GM18505 (cell line): Measurements from ENCODE around the gene FCGR2B.
"Not testable (repeated sequence)": the region's sequence is repeated elsewhere in the genome, so short reads cannot be mapped to it uniquely, and the experiment has no call there.

Source experiments
- ATAC-seq: cut with Tn5 transposase; IDR thresholded peaks from one replicate; pipeline ENCODE4 v1.9.1; 2021; ENCODE audit not compliant: unreplicated experiment
- POLR2A ChIP-seq: IDR thresholded peaks from 4 replicates; pipeline ENCODE4 v1.6.1; 2011; ENCODE audit warnings: borderline replicate concordance; ENCODE audit not compliant: insufficient read depth, insufficient read length; ENCODE audit errors: extremely low read depth

Gene FCGR2B

DNA sequence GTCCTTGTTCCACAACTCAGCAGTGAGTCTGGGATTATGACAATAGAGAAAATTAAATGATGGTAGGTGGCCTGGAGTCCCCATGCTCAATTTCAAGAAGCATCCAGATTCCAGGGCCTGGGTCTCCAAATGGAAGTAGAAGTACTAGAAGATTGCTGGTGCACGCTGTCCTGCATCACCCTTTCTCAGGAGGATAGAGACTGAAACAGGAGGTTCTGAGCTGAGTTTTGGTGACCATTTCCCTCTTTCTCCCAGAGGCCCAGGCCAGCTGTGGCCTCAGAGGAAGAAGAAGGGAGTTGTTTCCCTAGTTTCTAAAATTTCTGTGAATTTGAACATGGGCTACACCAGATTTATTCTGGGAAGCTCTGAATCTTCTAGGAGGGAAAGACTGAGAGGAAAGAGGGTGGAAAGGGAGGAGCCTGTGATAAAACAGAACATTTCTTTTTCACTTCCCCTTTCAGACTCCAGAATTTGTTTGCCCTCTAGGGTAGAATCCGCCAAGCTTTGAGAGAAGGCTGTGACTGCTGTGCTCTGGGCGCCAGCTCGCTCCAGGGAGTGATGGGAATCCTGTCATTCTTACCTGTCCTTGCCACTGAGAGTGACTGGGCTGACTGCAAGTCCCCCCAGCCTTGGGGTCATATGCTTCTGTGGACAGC, at the start of gene FCGR2B:
Gene FCGR2B (plus strand): TSS at position 460 of the 656 bp plus-strand sequence. CDS start 99 bp downstream, at position 559.
- peak; percentile 65 for ATAC-seq

DNA sequence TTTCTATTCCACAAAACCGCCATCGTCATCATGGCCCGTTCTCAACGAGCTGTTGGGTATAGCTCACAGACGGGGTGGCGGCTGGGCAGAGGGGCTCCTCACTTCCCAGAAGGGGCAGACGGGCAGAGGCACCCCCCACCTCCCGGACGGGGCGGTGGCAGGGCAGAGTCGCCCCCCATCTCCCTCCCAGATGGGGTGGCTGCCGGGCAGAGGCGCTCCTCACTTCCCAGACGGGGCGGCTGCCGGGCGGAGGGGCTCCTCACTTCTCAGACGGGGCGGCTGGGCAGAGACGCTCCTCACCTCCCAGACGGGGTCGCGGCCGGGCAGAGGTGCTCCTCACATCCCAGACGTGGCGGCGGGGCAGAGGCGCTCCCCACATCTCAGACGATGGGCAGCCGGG, 46.5 kb upstream of the FCGR2B start:
- ATAC-seq = not testable (repeated sequence)

DNA sequence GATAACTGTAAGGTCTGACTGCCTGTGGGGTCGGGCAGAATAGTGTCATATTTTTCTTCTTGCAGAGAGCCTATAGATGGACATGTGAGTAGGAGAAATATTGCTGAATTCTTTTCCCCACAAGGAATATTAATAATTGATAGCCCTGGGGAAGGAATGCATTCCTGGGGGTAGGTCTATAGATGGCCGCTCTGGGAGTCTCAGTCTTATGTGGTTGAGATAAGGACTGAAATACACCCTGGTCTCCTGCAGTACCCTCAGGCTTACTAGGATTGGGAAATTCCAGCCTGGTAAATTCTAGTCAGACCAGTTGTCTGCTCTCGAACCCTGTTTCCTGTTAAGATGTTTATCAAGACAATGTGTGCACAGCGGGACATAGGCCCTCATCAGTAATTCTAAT, 44.4 kb upstream of the FCGR2B start:
- not testable (repeated sequence) for ATAC-seq

GRCh38 chr1:161620399-161620798, 42.5 kb upstream of the FCGR2B start:
- not testable (repeated sequence) for ATAC-seq

DNA sequence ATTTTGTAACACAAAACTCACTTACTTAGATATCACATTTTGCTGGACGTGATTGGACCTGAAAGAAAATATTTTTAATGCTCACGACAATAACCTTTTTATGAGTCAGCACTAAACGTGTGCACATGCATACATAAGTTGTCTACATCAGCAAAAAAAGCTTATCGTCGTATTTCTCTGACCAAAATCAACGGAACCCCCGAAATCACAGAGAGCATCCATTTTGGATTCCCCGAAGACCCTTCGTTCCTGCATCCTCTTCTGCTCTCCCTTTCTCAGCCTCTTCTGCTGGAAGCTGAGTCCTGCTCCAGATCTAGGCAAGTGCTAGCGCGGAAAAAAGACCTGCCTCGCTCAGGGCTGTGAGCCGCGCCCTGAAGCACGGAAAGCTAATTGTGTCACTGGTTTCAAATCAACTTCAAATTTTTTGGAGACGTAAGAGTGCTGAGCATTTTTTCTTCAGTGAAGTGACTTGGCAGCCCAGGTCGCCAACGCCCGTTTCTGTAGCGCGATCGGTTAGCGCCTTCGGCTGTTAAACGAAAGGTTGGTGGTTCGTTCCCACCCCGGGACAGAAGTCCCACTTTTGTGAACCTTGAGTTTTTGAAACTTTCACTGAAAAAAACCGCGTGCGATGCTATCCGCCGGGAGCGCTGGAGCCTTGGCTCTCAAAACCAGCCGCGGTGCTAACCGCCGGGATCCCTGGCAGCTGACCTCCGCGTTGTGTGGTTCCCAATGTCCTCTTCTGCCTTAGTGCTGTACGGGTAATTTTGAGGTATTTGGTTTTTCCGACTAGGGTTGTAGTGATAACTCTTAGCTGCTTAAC, 41.6 kb upstream of the FCGR2B start:
- ATAC-seq = peak; percentile 46

DNA sequence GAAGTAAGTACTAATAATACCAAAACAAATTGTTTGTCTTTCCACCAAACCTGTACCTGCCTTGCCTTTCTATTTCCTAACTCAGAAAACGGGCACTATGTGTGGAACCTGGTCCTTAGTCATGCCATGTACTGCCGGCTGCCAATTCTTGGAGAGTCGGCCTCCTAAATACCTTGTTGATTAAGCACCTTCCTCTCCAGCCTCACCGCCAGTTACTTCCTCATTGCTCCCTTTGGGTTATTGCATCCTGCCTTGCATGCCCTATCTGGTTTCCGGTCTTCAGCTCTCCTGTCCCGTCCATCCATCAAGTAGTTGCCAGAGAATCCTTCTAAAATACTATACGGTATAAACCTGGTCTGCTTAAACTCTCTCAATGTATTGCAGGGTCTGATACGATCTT, 40.9 kb upstream of the FCGR2B start:
- peak; percentile 19 for ATAC-seq

- not testable (repeated sequence) for ATAC-seq
Observed at GRCh38 chr1:161623401-161624051, 39.4 kb upstream of the FCGR2B start.

DNA sequence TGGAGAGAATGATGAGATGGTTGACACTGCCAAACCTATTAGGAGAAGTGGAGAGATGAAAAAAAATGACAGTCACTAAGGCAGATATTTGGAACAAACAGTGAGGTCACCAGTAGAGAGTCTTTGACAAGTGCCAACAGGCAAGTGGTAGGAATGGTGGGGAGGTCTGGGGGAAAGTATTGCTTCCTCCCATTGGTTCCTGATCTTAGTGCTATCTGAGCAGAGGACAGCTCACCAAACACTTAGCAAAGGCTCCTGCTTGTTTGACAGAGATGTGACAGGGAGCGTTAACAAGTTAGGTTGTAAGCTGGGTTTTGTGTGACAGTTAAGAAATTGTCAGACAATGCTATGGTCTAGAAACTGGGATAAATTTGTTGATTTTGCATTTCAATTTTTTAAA, 38.3 kb upstream of the FCGR2B start:
- not testable (repeated sequence) for ATAC-seq

DNA sequence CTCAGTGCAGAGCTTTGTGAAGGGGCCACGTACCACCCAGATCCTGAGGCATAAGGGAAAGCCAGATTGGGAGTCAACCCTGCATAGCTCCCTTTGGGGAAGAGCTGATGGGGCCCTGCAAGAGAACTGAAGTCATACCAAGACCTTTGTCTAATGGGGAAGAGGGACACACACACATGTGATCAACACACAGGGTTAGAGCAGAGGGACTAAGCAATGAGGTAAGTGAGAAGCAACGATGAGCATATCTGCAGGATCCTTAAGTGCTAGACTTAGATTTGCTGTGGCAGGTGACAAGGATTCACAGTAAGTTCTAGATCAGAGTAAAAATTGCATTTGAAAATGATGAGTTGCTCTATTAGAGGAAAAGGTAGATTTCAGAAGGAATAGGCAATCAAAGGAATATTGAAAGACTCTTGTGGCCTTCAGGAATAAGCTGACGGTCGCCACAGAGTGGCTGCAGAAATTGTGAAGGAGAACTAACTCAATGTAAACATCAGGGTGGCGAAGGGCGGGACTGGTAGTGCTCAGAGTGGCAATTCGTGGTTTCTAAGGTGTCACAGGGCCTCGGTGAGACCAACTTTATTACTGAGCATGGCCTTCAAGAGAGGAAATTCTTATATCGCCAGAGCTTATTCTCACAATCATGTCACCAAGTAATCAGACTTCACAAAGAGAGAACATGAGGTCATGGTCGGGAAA, 36.3 kb upstream of the FCGR2B start:
- ATAC-seq = not testable (repeated sequence)

- ATAC-seq = not testable (repeated sequence)
Observed at GRCh38 chr1:161630128-161630742, 32.7 kb upstream of the FCGR2B start.

DNA sequence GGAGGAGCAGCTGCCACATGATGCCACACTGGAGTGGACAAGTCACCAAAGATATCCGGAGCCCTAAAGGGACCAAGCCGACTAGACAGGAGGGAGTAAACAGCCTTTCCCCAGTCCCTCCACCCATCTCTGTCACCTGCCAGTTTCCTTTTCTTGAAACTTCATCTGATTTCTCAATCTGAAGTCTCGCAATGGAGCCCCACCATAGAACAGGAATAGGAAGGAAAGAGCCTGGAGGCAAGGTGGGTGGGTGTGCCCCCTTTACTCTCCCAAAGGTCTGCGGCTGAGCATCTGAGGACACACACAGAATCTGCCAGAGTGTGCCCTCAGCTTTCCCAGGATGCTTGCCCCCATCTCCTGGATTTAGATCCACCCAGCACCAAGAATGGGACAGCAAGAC, 31.9 kb upstream of the FCGR2B start, which contains the start of gene FCGR3B:
Gene FCGR3B (minus strand): TSS at position 101 of the 400 bp plus-strand sequence. CDS start 82 bp downstream, at position 19.
- ATAC-seq = no peak
- no peak for TF ChIP-seq POLR2A

GRCh38 chr1:161634993-161635392, 27.9 kb upstream of the FCGR2B start:
- not testable (repeated sequence) for ATAC-seq

DNA sequence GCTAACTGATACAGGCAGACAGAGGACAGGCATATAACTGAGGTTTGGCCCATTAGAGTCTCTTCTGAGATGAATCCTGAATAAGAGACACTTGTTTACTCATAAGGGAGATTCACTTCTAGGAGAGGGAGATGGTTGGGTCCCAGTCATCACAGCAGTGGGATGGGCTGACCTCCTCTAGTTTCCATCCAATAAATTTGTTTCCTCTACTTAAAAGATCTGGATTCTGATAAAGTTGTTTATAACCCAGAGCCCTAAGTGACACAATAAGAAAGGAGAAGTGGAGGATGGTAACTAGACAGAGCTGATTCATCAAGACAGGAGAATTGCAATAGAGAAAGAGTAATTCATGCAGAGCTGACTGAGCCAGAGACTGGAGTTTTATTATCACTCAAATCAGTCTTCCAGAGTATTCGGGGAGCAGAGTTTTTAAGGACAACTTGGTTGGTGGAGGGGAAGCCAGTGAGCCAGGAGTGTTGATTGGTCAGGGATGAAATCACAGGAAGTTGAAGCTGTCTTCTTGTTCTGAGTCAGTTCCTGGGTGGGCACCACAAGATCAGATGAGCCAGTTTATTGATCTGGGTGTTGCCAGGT, 26.7 kb upstream of the FCGR2B start:
- not testable (repeated sequence) for ATAC-seq

DNA sequence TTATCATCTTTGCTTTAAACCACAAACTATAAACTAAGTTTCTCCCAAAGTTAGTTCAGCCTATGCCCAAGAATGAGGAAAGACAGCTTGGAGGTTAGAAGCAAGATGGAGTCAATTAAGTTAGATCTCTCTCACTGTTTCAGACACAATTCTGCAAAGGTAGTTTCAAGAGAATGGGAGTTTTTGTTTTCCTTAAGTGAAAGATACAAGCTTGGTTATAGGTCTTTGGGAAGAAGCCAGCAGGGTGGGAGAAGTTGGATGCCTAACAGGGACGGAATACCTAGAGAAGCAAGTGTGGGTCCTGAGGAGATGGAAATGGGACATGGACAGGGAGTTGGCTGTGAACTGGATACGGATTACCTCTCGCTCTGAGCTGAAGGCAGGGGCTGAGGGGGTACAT, 26.0 kb upstream of the FCGR2B start:
- not testable (repeated sequence) for ATAC-seq

GRCh38 chr1:161638251-161638993, 24.5 kb upstream of the FCGR2B start:
- not testable (repeated sequence) for ATAC-seq

GRCh38 chr1:161639203-161639602, 23.7 kb upstream of the FCGR2B start:
- ATAC-seq = not testable (repeated sequence)

DNA sequence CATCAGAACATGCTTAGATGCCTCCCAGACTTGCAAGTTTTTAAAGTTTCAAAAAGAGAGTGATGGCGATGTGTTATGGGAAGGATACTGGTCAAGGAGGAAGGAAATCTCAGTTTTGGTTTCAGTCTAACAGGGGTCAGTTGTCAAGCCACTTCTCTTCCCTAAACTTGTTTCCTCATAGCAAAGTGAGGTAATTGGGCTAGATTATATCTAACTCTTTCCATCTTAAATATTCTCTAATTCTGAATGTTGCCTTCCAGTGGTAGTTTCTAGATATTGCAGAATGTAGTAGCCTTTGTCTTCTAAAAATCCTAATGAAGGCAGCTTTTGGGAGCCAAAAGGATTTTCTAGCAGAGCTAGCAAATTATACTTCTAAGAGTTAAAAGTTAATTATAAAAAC, 20.2 kb upstream of the FCGR2B start:
- not testable (repeated sequence) for ATAC-seq

- ATAC-seq = not testable (repeated sequence)
Observed at GRCh38 chr1:161643481-161644208, 19.3 kb upstream of the FCGR2B start.
